H7 (cell line): ENCODE results near the gene FOXB1. TPM values are rescaled to one million over a fixed set of nuclear protein-coding genes. Genes with fewer than 3 reads are reported as not detected.

Source experiments
- DNase-seq: peaks from one replicate; pipeline ENCODE4 v3.0.0; 2012
- H3K27me3 ChIP-seq: 2 replicates; pipeline ENCODE4 v1.6.0; 2011; ENCODE audit warnings: mild to moderate bottlenecking, low read length; ENCODE audit not compliant: control insufficient read depth, insufficient read depth
- H3K36me3 ChIP-seq: replicated peaks from 2 replicates; pipeline ENCODE4 v1.5.1; 2011; ENCODE audit warnings: low read length; ENCODE audit not compliant: control insufficient read depth, insufficient read depth
- H3K4me3 ChIP-seq: 2 replicates; pipeline ENCODE4 v1.5.1; 2011; ENCODE audit warnings: low read depth, mild to moderate bottlenecking, control low read depth, low read length, moderate library complexity; ENCODE audit not compliant: insufficient read depth
- total RNA-seq: library from RNA; depleted of rRNA; stranded (reverse); fragments of >200 nt; shearing (Covaris generic); gene quantifications from 2 replicates; pipeline ENCODE4 v1.2.3, GENCODE V29; 2014

Gene FOXB1
- total RNA-seq, 1 experiment from 2014 or later: 25.0 TPM

GRCh38 chr15:60003243-60004008 lies 685 bp upstream of the FOXB1 start:
- Histone ChIP-seq H3K27me3 (peaks cover 57% of the 10 kb centered on the region), H3K36me3 (no peaks in the 10 kb centered on the region), H3K4me3 (peak overlapping the region; percentile 86)
- DNase-seq: peak; percentile 38

GRCh38 chr15:60004846-60005351 lies 788 bp downstream of the FOXB1 start:
- Histone ChIP-seq H3K27me3 (peaks cover 47% of the 10 kb centered on the region), H3K36me3 (no peaks in the 10 kb centered on the region), H3K4me3 (peak overlapping the region; percentile 86)
- no peak for DNase-seq

- Histone ChIP-seq H3K36me3 (no peaks in the 10 kb centered on the region), H3K27me3 (peaks cover 44% of the 10 kb centered on the region), H3K4me3 (peak overlapping the region; percentile 86)
- DNase-seq: peak; percentile 67
Observed at GRCh38 chr15:60005352-60006202, 1.5 kb downstream of the FOXB1 start.

- DNase-seq: peak; percentile 89
- peaks cover 43% of the 10 kb centered on the region for H3K27me3 ChIP-seq
- peak overlapping the region; percentile 86 for H3K4me3 ChIP-seq
- no peaks in the 10 kb centered on the region for H3K36me3 ChIP-seq
Observed at GRCh38 chr15:60006203-60006862, 2.2 kb downstream of the FOXB1 start.

GRCh38 chr15:60006873-60007272 lies 2.8 kb downstream of the FOXB1 start:
- Histone ChIP-seq H3K27me3 (peaks cover 38% of the 10 kb centered on the region), H3K4me3 (peak overlapping the region; percentile 86), H3K36me3 (no peaks in the 10 kb centered on the region)
- DNase-seq: no peak

- no peak for DNase-seq
- H3K36me3 ChIP-seq: no peaks in the 10 kb centered on the region
- H3K4me3 ChIP-seq: no peak overlapping the region
- peaks cover 20% of the 10 kb centered on the region for H3K27me3 ChIP-seq
Observed at GRCh38 chr15:60009124-60009960, 5.2 kb downstream of the FOXB1 start.

- DNase-seq: no peak
- H3K36me3 ChIP-seq: no peaks in the 10 kb centered on the region
- no peak overlapping the region for H3K4me3 ChIP-seq
- peaks cover 12% of the 10 kb centered on the region for H3K27me3 ChIP-seq
Observed at GRCh38 chr15:60009980-60010732, 6.0 kb downstream of the FOXB1 start.

- Histone ChIP-seq H3K27me3 (peaks cover 5% of the 10 kb centered on the region), H3K4me3 (no peak overlapping the region), H3K36me3 (no peaks in the 10 kb centered on the region)
- no peak for DNase-seq
Observed at GRCh38 chr15:60010858-60011257, 6.7 kb downstream of the FOXB1 start.

GRCh38 chr15:60012695-60013094 lies 8.6 kb downstream of the FOXB1 start:
- Histone ChIP-seq H3K36me3 (no peaks in the 10 kb centered on the region), H3K4me3 (no peak overlapping the region), H3K27me3 (peaks cover 2% of the 10 kb centered on the region; the same call in 1 of the 2 replicates)
- no peak for DNase-seq

GRCh38 chr15:60017538-60018520 lies 13.7 kb downstream of the FOXB1 start:
- no peaks in the 10 kb centered on the region for H3K27me3 ChIP-seq
- H3K36me3 ChIP-seq: no peaks in the 10 kb centered on the region
- DNase-seq: no peak
- no peak overlapping the region for H3K4me3 ChIP-seq

GRCh38 chr15:60020736-60021135 lies 16.6 kb downstream of the FOXB1 start:
- Histone ChIP-seq H3K27me3 (no peaks in the 10 kb centered on the region), H3K36me3 (no peaks in the 10 kb centered on the region), H3K4me3 (no peak overlapping the region)
- no peak for DNase-seq

GRCh38 chr15:60021589-60022378 lies 17.7 kb downstream of the FOXB1 start:
- H3K36me3 ChIP-seq: no peaks in the 10 kb centered on the region

More at GRCh38 chr15:60021589-60022378, 17.7 kb downstream of the FOXB1 start:
- Histone ChIP-seq H3K27me3 (no peaks in the 10 kb centered on the region), H3K4me3 (no peak overlapping the region)
- DNase-seq: no peak
